Right renal pelvis (tissue), 4 donors: Measurements from ENCODE around the gene SIGLEC11. TPM values are rescaled to one million over a fixed set of nuclear protein-coding genes. Genes with fewer than 3 reads are reported as not detected.
"Not testable (repeated sequence)": the region's sequence is repeated elsewhere in the genome, so short reads cannot be mapped to it uniquely, and the experiment has no call there.

Experiments
- DNase-seq, 4 donors: peaks; one replicate each; pipeline ENCODE4 v3.0.0-alpha.2; 2013; ENCODE audit warnings: low read depth in 4 of 4, low spot score in 3 of 4, missing footprints in 1 of 4
- polyA plus RNA-seq, 4 donors: library from polyadenylated mRNA; unstranded; fragments of 120-200 nt; gene quantifications; one replicate each; pipeline ENCODE4 v1.2.1, GENCODE V29; 2013; ENCODE audit not compliant: insufficient read length in 4 of 4

The SIGLEC11 gene
- 1 to 10 TPM; 3.4 to 5.1 (median 4.8) TPM for polyA plus RNA-seq

- DNase-seq, result not testable (repeated sequence)
These were observed at the start of gene SIGLEC11 for GRCh38 chr19:49960980-49961379. Gene SIGLEC11 (minus strand): TSS chr19:49961172. CDS start chr19:49961081, 91 bp downstream.

GRCh38 chr19:50008532-50008931 lies 47.6 kb upstream of the SIGLEC11 start:
- no peak for DNase-seq

- no peak for DNase-seq
These were observed 47.0 kb upstream of the SIGLEC11 start for GRCh38 chr19:50007947-50008346.

- no peak for DNase-seq
These were observed 46.2 kb upstream of the SIGLEC11 start for GRCh38 chr19:50007170-50007569.

GRCh38 chr19:50005428-50005827 lies 44.5 kb upstream of the SIGLEC11 start:
- DNase-seq, result no peak

- DNase-seq, result no peak
These were observed 42.9 kb upstream of the SIGLEC11 start for GRCh38 chr19:50003810-50004419.

- DNase-seq, result no peak
These were observed 42.3 kb upstream of the SIGLEC11 start for GRCh38 chr19:50003254-50003788.

- DNase-seq, result no peak
These were observed 41.5 kb upstream of the SIGLEC11 start for GRCh38 chr19:50002386-50002960.

- DNase-seq, result no peak
These were observed 40.8 kb upstream of the SIGLEC11 start for GRCh38 chr19:50001775-50002174.

GRCh38 chr19:50000841-50001557 lies 40.0 kb upstream of the SIGLEC11 start:
- no peak for DNase-seq

GRCh38 chr19:50000038-50000840 lies 39.3 kb upstream of the SIGLEC11 start:
- DNase-seq, result no peak

- DNase-seq, result no peak
These were observed 38.5 kb upstream of the SIGLEC11 start for GRCh38 chr19:49999371-50000010.

GRCh38 chr19:49997709-49998108 lies 36.7 kb upstream of the SIGLEC11 start:
- DNase-seq, result peak in 1 of 4 donors; percentile 9

- no peak for DNase-seq
These were observed 27.5 kb upstream of the SIGLEC11 start for GRCh38 chr19:49988433-49988832.

GRCh38 chr19:49988007-49988406 lies 27.0 kb upstream of the SIGLEC11 start:
- no peak for DNase-seq

GRCh38 chr19:49987159-49987698 lies 26.3 kb upstream of the SIGLEC11 start:
- DNase-seq, result peak; percentile 93 to 96 (median 94)

GRCh38 chr19:49986354-49986753 lies 25.4 kb upstream of the SIGLEC11 start:
- no peak for DNase-seq

GRCh38 chr19:49985871-49986270 lies 24.9 kb upstream of the SIGLEC11 start:
- no peak for DNase-seq

- no peak for DNase-seq
These were observed 23.5 kb upstream of the SIGLEC11 start for GRCh38 chr19:49984491-49984890.

- DNase-seq, result peak in 2 of 4 donors; percentile 9 to 29
These were observed 22.8 kb upstream of the SIGLEC11 start for GRCh38 chr19:49983645-49984229.
